Measurements from ENCODE around the gene PARVG.

- TF ChIP-seq FOXK2 (IDR thresholded peaks at IDR 0.05) (no peak), LEF1 (IDR thresholded peaks at IDR 0.05; ENCODE audit: borderline replicate concordance) (no peak), TARDBP (IDR thresholded peaks at IDR 0.05) (no peak), SP1 (IDR thresholded peaks at IDR 0.05) (no peak), BHLHE40 (IDR thresholded peaks at IDR 0.05; ENCODE audit: borderline replicate concordance) (no peak), HDGF (IDR thresholded peaks at IDR 0.05; ENCODE audit: borderline replicate concordance) (no peak), ELF4 (IDR thresholded peaks at IDR 0.05) (no peak), ZNF384 (IDR thresholded peaks at IDR 0.05) (no peak), FOXM1 (IDR thresholded peaks at IDR 0.05; ENCODE audit: borderline replicate concordance) (no peak), NFRKB (IDR thresholded peaks at IDR 0.05) (no peak), CTBP1 (IDR thresholded peaks at IDR 0.05; ENCODE audit: borderline replicate concordance) (no peak), FOXA1 (IDR thresholded peaks at IDR 0.05) (no peak), L3MBTL2 (conservative IDR thresholded peaks at IDR 0.05) (no peak)
Observed at GRCh38 chr22:44151676-44152075, 29.0 kb upstream of the PARVG start.

Measured in HEK293T (cell line).